ENCODE data around the gene JTB.
"Not testable (repeated sequence)": the region's sequence is repeated elsewhere in the genome, so short reads cannot be mapped to it uniquely, and the experiment has no call there.

Gene JTB

DNA sequence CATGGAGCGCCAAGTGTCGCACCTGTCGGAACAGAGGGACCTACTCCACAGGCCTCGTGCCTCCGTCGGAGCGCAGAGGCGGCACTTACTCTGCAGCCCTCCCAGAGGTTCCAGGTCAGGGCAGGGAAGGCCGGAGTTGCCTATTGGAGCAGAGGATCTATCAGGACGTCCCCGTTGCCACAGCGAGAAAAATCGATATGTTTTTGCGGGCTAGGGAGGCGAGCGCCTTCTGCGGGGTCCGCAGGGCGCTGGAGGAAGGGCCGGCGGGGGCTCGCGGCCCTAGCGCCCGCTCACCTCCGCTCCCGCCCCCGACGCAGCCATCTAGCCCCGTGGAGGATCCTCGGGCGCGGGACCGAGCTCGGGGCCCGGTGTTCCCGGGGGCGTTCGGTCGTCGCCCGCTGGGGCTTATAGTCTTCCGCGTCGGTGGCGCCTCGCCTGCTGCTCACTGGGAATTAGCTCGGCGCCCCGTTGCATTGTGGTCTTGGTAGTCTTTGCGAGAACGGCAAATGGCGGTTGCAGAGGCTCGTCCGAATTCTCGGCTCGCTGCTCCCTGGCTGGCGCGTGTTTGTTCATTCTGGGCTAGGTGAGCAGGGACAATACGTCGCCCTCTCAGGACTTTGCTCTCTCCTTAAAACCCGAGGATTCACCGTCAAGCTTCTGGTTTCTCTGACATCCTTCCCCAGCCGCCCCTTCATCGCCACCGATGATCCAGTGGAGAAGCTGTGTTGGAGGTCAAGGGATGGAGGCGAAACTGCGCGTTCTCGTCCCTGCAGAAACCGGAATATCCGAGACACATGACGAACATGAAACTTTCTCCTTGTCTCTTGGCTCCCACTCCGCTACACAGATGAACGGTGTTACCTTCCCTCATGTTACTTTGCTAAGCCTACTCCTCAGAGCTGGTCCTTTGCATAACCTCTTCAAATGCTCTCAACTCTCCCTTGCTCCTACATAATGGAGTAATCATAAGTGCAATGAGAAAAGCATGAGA, at the start of gene JTB:
Gene JTB, minus strand, starts transcription at position 425 of the 991 bp plus-strand sequence. Its CDS starts 422 bp downstream, at position 3.
- peak; percentile 71 for DNase-seq

DNA sequence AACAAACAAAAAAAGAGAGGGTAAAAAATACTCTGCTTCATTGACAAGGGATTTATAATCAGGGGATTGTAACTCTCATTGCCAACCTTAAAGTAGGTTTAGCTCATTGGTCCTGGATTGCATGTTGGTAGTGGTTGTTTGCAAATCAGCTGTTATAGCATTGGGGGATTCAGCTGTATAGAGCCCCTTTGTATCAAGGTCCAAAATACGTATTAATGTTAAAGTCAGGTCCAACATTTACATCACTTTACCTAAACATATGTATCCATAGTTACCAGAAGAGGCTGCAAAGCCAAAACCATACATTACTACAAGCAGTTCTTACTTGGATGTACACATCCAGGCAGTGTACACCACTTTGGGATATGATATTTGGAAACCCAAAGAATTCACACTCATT, 42.5 kb upstream of the JTB start:
- no peak for DNase-seq

DNA sequence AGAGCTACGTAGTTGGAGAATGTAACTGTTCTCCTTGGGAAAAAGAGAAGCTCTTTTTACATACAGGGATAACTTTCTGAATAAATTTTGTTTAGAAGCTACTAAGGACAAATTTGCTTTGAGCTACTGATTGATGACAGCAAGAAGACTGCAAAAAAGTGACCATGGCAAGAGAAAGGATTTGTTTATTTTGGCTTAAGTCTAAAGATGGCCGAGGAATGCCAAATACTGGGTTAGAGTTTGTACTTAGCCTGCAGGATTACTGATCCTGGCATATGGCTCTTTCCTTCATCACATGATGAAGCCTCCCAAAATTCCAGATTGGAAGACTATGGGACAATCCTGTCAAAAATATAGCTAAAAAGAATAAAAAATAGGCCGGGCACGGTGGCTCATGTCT, 41.8 kb upstream of the JTB start:
- DNase-seq = no peak

DNA sequence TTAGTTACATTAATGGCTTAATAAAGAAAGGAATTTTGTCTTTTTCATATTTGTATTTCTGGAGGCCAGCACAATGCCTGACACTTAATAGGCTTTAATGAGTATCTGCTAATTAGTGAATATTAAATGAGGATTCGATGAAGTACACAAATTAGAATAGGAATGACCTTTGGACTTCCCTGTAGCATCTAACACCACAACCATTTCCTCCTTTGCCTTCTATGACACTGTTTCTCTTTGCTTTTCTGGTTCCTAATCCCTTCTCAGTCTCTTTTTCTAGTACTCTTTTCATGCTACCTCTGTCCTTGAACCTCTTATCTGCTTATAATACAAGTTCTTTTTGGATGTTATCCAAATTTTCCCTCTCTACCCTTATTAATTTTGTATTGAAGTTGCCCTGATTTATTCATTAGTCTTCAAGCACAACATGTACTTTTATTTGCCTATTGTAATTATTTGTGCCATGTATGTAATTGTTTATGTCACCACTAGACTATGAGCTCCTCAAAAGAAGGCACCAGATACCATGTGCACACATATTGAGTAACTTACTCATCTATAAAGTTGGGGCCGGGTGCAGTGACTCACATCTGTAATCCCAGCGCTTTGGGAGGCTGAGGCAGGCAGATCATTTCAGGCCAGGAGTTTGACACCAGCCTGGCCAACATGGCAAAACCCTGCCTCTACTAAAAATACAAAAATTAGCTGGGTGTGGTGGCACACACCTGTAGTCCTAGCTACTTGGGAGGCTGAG, 36.9 kb upstream of the JTB start:
- peak; percentile 25 for DNase-seq

DNA sequence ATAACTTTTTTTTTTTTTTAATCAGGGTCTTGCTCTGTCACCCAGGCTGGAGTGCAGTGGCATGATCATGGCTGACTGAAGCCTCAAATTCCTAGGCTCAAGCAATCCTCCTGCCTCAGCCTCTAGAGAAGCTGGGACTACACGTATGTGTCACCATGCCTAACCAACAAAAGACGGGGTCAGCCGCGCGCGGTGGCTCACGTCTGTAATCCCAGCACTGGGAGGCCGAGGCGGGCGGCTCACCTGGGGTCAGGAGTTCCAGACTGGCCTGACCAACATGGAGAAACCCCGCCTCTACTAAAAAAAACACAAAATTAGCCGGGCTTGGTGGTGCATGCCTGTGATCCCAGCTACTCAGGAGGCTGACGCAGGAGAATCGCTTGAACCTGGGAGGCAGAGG, 35.1 kb upstream of the JTB start:
- not testable (repeated sequence) for DNase-seq

DNA sequence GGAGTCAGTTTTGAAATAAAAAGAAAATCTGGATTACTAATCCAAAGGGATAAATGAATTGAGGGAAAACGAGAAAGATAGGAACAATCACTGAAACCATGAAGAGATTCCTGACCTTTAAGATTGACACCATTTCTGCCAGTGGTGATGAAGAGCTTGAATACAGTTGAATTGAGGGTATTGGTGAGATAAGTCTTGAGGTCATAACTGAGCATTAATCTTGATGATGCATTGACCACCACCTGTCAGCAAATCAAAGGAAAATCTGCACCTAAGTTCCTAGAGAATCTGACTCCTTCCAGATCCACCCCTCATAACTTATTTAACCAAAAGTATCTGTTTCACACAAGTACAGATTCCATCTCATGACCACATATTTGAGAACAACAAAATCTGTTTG, 34.7 kb upstream of the JTB start:
- no peak for DNase-seq

DNA sequence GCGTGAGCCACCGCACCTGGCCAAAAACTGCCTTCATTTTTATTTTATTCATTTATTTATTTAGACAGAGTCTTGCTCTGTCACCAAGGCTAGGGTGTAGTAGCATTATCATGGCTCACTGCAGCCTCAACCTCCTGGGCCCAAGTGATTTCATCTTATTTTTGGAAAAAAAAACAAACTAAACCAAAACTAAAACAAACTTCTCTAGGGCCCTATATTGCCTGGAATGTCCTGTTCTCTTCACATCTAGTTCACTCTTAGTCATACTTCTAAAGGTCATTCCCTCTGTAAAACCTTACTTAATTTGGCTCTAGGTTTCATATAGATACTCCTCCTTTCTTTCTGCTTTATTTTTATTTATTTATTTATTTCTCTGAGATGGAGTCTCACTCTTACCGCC, 28.7 kb upstream of the JTB start:
- DNase-seq = no peak

DNA sequence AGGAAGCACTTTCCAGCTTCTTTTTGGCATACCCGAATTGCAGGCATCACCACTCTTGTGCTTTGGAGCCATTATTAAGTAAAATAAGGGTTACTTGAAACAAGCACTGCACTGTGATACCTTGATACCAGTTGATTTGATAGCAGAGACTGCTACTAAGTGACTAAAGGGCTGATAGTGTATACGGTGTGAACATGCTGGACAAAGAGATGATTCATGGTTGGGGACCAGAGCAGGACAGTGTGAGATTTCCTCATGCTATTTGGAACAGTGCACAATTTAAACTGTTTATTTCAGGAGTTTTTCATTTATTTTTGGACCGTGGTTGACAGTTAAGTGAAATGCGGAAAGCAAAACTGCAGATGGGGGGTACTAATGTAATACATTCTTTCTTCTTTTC, 22.9 kb upstream of the JTB start:
- DNase-seq = no peak

DNA sequence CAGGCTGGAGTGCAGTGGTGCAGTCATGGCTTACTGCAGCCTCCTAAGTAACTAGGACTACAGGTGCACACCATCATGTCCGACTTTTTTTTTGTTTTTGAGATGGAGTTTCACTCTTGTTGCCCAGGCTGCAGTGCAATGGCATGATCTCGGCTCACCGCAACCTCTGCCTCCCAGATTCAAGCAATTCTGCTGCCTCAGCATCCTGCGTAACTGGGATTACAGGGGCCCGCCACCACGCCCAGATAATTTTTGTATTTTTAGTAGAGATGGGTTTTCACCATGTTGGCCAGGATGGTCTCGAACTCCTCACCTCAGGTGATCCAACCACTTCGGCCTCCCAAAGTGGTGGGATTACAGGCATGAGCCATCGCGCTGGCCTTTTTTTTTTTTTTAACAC, 19.4 kb upstream of the JTB start:
- DNase-seq = not testable (repeated sequence)

DNA sequence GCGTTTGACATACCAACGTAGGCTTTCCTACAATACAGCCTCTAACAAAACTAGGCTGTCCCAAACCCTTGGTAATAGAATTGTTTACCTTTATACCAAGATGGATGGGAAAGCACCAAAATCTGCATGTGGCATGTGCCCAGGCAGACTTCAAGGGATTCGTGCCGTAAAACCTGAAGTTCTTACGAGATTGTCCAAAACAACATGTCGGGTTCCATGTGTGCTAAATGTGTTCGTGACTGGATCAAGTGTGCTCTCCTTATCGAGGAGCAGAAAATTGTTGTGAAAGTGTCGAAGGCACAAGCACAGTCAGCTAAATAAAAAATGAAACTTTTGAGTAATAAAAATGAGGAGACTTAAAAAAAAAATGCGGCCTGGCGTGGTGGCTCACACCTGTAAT, 18.2 kb upstream of the JTB start:
- no peak for DNase-seq

DNA sequence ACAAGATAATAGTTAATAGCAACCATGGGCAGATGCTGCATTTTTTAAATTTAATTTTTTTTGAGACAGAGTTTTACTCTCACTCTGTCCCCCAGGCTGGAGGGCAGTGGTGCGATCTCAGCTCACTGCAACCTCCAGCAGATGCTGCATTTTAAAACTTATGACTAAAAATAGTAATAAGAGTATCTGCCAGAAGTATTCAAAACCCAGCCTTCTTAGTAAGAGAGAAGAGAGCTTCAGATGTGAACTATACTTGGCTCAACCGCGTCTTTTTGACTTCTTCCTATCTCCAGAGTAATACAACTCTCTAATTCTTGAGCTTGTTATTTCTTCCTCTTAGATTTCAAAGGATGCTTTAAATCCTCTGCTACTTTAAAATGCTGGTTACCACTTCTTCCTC, 17.7 kb upstream of the JTB start:
- DNase-seq = no peak

DNA sequence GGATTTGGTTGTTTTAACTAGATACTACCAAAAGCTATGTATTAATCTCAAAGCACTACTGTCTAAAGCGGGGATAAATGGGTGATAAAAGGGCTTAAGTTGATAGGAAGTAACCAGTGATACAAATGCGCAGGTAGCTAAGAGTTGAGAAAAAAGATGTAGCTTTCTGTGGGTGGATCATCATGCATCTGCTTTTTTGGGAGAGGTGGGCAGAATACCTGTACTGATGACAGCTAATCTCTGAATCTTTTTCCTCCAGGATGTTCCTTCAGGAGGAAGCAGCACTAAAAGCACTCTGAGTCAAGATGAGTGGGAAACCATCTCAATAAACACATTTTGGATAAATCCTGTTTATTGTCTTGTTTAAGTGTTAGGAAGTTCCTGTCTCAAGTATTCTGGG, 14.3 kb upstream of the JTB start:
- DNase-seq = no peak

DNA sequence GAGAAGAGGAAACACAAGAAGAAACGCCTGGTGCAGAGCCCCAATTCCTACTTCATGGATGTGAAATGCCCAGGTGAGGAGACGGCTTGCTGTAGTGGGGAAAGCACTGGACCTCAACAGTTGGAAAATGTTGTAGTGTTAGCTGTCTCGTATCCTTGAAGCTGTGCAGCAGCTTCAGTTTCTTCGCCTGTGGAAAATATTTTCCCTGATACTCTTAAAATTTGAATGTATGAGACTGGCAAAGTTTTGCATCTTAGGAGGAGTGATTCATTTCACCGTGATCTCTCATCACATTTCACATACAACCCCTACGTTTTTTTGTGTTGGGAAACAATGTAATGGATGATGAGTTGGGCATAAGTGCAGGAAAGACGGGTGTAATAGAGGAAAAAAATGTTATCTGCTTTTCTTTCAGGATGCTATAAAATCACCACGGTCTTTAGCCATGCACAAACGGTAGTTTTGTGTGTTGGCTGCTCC, 13.7 kb upstream of the JTB start:
- DNase-seq = no peak

DNA sequence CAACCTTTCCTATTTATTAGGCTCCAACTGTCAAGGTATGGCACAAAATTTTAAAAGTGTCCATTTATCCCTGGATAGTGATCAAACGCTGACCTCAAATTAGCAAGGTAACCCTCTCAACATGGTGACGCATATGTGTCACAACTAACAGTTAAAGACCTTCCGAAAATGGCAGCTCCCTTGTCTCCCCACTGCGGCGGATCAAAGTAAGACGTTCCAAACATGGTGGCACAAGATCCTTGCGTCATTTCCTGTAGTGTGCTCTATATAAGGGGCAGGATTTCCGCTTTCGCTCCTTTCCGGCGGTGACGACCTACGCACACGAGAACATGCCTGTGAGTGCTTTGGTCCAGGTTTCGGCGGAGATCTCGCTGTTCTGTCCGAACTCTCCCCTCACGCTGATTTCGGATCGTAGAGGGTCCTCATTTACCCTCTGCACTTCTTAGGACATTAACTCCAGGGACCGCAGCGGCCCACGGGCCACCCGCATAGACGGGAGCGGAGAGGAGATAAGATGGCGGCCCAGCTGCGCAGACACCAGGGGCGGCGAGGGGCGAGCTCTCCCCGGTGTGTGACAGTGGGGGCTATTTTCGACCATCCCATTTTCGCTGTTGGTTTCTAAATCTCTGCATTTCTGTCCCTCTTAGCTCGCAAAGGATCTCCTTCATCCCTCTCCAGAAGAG, 13.1 kb upstream of the JTB start, which contains the start of gene RPS27:
Gene RPS27, plus strand, starts transcription at position 295 of the 683 bp plus-strand sequence. Its CDS starts 35 bp downstream, at position 330.
- peak; percentile 98 for DNase-seq

DNA sequence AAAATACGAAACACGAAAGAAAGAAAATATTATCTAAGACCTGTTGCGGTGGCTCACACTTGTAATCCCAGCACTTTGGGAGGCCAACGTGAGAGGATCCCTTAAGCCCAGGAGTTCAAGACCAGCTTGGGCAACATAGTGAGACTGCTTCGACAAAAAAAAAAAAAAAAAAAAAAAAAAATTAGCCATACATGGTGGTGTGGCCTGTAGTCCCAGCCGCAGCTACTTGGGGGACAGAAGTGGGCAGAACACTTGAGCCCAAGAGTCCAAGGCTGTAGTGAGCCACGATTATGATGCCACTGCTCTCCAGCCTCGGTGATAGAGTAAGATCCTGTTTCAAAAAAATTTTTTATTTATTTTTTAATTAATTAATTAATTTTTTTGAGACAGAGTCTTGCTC, 10.1 kb upstream of the JTB start:
- DNase-seq = no peak

DNA sequence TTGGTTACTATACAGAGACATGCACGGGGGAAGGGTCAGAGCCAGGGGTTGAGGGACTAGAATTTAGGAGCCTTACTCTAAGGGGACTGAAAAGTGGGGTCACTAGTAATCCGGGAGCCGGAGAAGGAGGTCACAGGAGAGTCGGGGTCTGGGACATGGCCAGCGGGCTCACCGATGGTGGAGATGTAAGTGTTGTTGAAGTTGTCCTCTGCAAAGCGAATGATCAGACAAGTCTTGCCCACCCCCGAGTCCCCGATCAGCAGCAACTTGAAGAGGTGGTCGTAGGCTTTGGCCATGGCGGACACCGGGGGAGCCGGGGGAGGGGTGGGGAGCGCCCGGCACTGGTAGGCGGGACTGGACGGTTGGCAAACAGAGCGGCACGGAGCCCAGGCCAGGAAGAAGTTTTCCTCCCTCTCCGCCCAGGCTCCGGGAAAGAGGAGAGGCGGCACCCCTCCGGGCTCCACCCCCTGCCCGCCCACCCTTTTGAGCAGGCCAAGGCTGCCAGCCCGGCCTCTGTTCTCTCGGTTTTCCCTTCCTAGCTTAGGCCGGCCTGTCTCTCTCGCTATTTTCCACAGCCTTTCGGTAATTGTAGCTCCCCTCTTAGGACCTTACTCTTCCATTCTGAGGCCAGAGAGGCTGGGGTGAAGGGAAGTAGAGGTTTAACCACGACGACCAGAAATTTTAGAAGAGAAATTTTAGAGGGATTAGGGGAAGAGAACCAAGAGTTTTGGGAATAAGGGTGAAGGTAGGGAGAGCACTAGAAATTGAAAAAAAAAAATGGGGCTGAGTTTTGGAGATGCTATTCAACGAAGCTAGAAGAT, 8.7 kb upstream of the JTB start, which contains the start of gene RAB13:
Gene RAB13, minus strand, starts transcription at position 399 of the 821 bp plus-strand sequence. Its CDS starts 103 bp downstream, at position 296.
- no peak for DNase-seq

DNA sequence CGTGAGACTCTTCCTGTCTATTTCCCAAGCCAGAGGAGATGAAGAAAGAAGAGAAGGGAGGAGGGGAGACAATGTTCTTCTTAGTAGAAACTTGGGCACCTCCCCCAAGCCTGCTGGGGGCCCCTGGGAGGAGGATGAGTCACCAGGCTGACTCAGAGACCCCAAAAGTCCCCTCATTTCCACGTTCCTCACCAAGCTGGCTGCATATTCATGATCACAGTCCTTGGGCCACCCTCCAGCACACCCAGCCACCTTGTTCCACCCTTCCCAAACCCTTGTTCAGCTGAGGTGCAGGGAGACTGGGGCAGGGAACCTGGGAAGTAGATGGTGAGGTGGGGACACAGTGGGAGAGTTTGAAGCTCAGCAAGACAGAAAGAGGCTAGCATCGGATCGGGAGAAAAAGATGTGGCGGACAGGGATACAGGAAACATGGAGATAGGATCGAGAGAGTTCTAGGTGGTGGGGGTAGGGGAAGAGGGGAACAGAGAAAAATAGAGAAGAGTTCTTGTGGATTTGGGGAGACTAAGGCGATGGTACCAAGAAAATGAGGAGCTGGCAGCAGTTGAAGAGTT, 8.0 kb upstream of the JTB start:
- DNase-seq = peak; percentile 56

DNA sequence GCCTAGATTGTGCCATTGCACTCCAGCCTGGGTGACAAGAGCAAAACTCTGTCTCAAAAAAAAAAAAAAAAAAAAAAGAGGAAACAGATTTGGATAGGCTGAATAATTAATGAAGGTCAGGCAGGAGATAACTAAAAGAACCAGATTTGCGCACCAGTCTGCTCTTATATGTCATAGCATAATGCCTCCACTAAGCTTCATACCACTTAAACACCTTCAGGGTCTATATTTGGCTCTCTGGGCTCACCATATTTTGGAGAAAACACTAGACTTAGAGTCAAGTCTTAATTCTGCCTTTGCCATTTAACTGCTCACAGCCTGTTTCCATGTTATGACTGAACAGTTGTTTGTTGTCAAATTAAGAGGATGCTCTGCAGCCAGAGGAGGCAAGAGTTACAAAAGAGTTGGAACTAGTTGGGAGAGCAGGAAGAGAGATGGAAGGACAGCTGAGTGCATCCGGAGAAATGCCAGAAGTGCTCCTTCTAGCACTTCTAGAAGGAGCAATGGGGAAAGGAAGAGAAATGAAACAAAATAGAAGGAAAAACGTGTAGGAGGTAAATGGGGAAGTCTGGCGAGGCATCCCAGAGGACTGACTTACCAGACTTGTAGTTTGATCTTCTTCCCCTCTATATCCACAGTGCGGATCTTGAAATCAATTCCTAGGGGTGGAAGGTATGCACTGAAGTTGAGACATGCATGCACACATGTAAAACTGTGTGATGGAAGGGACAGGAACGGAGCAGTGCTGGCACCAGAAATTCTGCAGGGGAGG, 6.8 kb upstream of the JTB start:
- DNase-seq = no peak

DNA sequence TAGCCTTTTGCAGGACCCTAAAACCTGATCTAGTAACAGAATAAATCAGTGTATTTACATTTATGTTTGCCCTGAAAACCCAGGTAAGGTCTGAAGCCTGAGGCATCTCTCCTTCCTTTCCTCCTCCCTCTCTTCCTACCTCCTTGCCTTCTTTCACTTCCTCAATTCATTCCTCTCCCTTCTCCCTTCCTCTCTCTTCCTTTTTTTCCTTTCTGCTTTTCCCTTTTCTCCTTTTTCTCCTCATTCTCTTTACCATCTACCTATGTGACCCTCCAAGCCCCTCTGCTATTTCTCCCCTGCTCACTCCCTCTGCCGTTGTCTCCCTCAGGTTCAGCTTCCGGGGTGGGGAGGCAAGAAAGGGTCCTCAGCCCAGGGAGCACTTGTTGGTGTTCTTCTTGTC, 4.3 kb upstream of the JTB start:
- not testable (repeated sequence) for DNase-seq

DNA sequence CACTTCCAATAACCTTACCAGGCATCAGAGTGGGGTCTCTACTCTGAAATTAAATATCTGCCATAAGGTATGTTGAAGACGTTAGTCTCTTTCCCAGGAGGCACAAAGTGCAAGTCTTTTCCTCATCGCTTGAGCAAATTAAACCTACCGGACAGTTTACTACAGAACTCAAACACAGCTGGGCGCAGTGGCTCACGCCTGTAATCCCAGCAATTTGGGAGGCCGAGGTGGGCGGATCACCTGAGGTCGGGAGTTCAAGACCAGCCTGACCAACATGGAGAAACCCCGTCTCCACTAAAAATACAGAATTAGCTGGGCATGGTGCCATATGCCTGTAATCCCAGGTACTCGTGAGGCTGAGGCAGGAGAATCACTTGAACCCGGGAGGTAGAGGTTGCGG, 1.6 kb upstream of the JTB start:
- DNase-seq = not testable (repeated sequence)
